ENCODE data around the gene PARK7.

PARK7 gene

DNA sequence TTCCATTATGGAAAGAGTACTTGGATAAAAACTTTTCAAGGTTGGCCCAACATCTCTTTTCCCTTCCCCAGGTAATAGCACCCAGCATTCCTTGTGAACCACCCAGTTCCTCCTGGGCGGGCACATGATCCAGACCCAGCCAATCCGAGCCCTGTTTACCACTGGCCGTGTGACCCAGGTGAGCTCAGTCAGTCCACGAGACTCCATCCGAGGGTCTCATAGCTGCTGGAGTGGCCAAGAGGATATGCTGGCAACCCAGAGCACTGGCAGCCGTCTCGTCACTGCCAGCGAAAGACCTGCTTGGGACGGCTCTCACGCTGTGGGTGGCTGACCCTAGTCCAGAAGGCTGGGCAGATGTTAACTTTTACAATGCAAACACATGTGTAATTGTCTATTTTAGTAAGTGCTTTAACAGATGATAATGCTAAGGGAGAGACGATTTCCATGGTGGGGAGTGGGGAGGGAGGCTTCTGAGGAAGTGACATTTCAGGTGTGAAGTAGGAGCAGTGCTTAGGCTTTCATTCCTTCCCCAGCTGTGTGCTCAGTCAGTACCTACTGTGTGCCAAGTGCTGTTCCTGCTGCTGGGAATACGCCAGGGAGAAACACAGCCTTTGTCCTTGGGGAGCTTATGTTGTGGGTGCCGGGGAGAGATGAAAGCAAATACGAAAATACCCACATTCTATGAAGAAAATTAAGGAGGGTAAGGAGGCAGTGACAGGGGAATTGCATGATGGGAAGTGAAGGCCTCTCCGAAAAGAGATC lies 24.5 kb downstream of the PARK7 start:
- DNase-seq, result no peak

DNA sequence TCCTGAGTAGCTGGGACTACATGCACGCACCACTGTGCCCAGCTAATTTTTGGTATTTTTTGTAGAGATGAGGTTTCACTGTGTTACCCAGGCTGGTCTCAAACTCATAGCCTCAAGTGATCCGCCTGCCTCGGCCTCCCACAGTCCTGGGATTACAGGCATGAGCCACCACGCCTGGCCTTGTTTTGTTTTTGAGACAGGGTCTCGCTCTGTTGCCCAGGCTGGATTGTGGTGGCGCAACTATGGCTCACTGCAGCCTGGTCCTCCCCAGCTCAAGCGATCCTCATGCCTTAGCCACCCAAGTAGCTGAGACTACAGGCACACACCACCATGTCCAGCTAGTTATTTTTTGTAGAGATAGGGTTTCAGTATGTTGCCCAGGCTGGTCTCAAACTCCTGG lies 26.0 kb downstream of the PARK7 start:
- DNase-seq, result no peak

DNA sequence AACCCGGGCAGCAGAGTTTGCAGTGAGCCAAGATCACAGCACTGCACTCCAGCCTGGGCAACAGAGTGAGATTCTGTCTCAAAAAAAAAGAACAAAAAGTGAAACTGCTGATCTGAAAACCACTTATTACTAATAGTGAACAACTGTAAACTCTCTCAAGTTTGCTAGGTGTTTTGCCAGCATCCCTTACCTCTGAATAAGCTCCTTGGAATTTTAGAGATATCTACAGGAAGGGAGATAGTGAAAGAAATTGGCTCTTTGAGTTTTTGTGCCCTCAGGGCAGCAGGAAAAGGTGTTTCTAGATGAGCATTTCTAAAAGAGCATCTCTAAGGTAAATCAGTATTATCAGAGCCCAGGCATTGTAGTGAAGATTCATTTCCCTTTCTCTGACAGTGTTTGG lies 27.1 kb downstream of the PARK7 start:
- no peak for DNase-seq

DNA sequence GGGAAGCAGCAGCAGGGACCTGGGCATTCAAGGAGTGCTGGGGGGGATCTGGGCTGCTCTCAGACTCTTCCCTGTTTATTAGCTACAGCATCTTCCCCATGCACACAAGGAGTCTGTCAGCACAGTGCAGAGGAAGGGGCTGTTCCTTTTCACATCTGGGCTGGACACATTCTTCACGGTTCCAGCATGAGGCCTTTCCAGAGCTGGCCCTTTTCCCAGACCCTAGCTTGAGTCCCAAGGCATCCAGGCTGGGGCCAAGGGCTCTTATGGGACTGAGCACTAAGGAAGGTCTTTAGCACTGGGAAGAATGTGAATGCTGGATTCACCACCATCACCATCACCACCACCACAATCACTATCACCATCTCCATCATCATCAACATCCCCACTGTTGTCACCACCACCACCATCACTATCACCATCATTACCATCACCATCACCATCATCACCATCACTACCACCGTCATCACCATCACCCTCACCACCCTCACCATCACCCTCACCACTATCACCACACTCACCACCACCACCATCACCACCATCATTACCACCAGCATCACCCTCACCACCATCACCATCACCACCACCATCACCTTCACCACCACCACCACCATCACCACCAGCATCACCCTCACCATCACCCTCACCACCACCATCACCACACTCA lies 28.4 kb downstream of the PARK7 start:
- no peak for DNase-seq

DNA sequence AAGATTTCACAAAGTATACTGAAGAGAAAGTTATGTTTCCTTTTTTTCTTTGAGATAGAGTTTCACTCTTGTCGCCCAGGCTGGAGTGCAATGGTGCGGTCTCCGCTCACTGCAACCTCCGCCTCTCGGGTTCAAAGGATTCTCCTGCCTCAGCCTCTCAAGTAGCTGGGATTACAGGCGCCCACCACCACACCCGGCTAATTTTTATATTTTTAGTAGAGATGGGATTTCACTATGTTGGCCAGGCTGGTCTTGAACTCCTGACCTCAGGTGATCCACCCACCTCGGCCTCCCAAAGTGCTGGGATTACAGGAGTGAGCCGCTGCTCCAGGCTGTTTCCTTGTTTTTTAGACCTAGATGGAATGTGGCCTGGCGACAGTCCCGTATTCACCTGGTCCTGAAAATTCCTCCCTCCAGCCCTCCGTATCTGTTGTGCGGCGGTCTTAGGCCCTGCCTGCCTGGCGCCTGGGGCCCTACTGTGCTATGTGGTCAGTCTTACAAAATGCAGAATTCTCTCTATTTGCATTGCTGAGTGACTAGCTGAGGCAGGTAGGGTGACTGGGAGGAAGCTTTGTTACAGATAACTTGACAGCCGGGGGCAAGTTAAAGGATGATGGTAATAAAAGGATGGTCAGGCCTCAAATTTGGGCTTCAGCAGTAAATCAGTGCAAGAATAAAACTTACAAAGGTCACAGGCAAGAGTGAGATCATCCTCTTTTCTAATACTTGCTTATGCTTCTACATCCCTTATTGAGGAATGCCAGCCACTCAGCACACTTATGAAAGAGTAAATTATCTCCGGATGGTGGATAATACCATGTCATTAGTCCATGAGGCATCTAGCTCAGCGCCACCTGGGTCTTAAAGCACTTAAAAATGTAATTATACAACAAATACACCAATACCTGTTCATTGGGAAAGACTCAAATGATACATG lies 30.3 kb downstream of the PARK7 start:
- no peak for DNase-seq

DNA sequence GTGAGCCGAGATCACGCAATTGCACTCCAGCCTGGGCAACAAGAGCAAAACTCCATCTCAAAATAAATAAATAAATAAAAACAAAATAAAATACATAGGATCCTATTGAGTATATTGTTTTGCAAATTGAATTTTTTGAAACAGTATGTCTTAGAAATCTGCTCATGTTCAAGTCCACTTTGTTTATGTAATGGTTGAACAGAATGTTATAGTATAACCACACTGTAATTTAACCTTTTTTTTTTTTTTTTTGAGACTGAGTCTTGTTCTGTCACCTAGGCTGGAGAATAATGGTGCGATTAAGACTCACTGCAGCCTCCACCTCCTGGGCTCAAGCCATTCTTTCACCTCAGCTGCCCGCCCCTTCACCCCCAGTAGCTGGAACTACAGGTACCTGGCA lies 31.4 kb downstream of the PARK7 start:
- DNase-seq, result no peak

DNA sequence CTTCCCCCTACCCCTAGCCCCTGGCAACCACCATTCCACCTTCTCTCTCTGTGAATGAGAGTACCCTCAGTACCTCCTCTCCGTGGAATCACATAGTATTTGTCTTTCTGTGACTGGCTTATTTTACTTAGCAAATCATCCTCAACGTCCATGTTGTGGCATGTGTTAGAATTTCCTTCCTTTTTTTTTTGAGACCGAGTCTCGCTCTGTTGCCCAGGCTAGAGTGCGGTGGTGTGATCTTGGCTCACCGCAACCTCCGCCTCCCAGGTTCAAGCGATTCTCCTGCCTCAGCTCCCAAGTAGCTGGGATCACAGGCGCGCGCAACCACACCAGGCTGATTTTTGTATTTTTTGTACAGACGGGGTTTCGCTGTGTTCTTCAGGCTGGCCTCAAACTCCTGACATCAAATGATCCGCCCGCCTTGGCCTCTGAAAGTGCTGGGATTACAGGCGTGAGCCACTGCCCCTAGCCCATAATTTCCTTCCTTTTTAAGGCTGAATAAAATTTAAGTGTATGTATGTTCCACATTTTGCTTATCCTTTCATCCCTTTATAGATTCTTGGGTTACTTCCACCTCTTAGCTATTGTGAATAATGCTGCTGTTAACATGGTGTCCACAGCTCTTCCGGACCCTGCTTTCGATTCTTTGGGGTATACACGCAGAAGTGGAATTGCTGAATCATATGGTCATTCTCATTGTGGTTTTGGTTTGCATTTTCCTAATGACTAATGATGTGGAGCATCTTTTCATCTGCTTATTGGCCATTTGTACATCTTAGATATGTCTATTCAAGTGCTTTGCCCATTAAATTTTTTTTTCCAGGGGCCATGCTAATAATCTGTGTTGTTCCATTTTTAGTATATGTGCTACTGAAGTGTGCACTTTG lies 32.3 kb downstream of the PARK7 start:
- no peak for DNase-seq

DNA sequence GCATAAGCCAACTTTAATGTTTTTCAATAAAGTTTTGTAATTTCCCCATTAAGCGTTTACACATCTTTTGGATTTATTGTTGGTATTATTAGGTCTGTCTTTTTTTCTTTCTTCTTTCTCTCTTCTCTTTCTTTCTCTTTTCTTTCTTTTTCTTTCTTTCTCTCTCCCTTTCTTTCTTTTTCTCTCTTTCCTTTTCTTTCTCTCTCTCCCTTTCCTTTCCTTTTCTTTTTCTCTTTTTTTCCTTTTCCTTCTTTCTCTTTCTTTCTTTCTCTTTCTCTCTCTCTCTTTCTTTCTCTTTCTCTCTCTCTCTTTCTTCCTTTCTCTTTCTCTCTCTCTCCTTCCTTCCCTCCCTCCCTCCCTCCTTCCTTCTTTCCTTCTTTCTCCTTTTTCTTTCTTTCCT lies 33.3 kb downstream of the PARK7 start:
- no peak for DNase-seq

DNA sequence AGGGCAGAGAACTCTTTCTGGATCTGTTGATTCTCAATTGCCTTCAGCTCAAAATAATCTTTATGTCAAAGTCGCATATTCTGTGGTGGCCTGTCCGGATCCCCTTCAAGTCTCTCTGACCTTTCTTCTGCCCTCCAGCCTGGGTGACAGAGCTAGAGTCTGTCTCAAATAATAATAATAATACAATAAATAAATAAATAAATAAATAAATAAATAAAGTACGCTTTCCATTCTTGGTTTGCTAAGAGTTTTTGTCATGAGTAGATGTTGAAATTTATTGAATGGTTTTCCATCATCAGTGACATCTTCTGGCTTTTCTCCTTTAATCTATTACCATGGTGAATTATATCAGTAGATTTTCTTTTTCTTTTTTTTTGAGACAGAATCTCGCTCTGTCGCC lies 33.9 kb downstream of the PARK7 start:
- no peak for DNase-seq

DNA sequence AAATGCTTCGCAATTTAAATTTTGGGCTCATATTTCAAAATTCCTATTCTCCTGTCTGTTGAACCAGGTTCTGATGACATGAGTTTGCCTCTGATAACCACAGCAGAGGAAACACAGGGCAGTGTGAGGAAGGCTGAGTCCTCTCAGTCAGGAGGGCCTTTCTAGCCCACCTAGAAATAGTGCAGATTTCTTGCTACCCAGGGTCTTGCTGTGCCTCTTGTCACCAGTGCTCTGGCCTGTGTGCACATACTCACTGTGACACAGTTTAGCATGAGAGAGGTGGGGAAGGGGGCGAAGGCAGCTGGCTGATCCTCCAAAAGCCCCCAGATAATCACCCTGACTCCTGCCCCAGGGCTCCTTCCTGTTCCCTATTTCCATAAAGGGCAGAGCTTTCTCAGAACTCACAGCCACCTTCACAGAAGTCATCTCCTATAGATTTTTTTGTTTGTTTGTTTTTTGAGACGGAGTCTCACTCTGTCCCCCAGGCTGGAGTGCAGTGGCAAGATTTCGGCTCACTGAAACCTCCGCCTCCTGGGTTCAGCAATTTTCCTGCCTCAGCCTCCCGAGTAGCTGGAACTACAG lies 40.9 kb downstream of the PARK7 start:
- DNase-seq, result no peak

DNA sequence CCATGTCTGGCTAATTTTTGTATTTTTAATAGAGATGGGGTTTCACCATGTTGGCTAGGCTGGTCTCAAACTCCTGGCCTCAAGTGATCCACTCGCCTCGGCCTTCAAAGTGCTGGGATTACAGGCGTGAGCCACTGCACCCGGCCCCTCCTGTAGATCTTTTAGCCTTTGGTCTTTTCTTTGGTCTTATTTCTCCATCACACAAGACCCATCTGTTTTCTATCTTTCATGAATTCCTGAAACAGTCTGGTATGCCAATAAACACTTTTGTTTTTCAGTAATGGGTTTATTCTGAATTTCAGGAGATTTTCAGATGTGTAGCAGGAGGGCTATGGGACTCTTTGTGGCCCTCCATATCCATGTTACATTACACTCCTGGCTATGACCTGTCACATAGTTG lies 41.4 kb downstream of the PARK7 start:
- no peak for DNase-seq

DNA sequence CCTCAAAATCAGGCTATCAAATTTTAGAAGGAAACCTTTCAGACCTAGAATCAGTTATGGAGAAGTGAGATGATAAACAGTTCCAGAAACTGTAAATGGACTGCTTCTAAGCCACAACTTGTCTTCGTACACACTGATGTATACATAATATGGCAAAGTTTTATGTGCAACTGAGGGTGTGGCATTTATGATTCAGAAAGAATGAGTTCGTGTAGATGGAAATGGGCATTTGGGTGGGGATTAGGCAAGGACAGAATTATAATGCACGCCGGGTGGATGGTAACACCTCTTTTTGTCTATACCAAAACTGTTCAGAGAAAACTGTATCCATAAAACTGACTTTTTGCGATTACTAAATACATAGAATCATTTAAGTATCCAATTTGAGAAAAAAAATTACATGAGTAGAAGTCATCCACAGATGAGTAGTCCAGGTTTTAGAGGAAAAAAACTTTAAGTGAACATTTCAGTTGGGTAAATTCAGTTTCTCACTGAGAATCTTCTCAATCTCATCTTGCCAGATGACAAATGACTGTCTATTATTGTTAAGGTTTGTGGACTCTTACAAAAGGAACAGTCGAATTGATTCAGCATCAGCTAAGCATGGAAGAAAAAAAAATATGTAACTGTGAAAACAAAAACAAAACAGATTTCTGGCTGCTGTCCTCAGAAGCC lies 42.1 kb downstream of the PARK7 start:
- no peak for DNase-seq

DNA sequence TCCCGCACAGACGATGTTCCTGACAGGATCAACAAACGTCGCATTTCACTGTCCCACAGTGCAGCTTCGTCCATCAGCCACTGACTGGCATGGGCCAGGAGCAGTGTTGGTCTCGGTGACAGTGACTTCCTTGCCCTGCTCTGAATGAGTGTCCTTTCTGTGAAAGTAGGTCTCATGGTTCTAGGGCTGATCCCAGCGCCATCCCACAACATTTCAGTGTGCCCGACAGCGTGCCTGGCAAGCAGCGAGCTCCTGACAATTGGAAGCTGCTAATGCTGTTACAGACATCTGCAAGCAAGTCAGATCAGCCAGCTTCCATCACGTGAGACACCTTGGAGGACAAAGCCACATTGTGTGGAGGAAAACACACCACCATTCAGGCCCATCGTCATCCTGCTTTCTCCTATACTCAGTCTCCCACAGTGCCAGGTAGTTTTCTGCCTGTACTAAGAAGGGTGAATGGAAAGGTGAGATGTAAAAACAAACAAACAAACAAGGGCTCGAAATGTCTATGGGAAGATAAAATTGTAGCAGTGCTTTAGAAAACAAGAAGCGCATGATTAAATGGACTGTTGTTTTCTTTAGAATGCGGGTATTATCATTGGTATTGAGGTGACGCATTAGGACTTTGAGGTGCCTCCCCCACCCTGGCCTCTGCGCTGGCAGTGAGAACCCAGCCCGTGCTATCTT lies 42.7 kb downstream of the PARK7 start:
- DNase-seq, result no peak

DNA sequence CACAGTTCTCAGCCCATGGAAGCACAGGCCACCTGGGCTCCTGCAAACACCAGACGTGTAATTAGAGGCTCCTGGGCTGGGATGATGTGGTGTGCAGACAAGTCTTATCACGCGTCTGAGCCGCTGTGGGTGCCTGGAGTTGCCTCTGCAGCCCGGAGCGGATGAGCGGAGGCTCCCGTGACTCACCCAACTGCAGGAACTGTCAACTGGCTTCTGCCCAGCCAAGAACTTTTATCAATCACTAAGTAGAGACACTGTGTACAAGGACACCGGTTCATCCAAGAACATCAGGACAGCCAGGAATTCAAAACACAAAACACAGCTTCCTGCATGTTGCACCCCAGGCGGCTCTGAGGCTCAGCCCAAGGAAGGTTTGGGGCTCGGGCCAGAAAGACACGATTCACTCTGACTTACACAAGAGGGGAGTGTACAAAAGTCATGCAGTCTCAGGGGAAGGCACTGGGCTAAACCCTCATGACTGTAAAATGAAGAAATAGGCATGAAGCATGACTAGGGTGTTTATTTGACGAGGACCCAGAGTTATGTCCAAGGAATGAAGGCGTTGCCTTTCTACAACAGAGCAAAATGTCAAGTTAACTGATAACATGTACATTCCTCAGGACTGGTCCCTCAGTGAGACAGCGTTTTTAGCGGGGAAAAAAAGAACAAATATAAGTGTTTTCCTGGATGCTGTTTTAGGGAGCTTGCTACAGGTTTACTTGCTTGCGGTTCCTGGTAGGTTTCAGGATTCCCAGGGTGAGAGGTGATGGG lies 43.5 kb downstream of the PARK7 start:
- no peak for DNase-seq

DNA sequence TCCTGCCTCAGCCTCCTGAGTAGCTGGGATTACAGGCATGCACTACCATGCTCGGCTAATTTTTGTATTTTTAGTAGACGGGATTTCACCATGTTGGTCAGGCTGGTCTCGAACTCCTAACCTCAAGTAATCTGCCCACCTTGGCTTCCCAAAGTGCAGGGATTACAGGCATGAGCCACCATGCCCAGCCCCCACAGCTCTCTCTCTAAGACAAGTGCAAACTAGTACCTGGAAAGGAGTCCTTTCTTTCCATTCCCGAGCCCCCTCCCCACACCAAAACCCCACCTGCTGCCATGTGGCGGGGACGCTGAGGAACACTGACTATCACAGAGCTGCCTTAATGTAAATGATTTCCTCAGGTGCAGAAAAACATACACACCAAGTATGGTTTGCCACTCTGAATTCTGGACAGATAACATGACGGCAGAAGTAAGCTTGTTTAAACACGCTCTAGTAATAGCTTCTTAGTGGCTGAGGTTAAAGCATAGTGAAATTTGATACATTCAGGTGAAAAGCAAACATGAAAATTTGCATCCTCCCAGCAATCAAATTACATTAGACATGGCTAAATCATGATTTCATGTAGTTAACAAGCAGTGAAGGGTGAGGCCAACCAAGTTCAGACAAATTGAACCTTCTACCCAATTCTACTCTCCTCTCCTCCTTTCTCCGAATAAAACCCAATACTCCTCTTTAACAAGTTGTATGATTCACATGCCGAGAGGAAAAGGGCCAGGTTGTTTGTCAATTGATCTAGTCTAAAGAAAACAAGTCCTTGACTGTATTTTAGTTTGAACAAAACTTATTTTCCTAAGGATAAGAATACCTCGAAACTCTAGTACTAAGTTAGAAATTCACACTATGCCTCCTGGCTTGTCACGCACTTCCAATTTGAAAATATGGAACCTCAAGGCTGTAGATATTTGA lies 44.8 kb downstream of the PARK7 start:
- DNase-seq, result peak; percentile 60

DNA sequence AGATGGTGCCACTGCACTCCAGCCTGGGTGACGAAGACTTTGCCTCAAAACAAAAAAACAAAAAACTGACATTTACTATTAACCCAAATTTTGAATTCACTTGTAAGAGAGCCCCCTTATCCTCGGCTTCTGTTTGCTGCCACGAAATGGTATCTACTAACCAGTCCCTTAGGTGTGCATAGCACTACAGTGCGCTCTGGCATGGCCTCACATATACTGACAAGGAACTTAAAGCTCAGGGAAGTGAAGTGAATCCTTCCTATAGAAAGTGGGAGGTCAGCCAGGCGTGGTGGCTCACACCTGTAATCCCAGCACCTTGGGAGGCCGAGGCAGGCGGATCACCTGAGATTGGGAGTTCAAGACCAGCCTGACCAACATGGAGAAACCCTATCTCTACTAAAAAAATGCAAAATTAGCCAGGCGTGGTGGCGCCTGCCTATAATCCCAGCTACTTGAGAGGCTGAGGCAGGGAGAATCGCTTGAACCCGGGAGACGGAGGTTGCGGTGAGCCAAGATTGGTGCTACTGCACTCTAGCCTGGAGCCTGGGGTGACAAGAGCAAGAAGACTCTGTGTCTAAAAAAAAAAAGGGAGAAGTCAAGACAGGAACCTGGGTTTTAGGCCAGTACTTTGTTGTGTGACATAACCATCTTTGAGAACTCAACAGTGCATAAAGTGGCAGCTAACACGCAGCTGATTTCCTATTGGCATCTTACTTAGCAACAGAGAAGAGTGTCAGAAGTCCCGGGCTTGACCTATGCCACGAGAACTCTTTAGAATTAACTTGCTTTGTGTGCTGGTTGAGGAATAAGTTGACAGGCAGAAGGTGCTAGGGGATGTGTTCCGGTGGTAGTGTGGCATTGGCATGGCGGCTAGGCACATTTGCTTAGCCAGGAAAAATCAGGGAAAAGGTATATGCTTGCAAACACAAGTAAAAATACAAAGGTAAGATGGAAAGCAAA lies 47.8 kb downstream of the PARK7 start:
- no peak for DNase-seq

DNA sequence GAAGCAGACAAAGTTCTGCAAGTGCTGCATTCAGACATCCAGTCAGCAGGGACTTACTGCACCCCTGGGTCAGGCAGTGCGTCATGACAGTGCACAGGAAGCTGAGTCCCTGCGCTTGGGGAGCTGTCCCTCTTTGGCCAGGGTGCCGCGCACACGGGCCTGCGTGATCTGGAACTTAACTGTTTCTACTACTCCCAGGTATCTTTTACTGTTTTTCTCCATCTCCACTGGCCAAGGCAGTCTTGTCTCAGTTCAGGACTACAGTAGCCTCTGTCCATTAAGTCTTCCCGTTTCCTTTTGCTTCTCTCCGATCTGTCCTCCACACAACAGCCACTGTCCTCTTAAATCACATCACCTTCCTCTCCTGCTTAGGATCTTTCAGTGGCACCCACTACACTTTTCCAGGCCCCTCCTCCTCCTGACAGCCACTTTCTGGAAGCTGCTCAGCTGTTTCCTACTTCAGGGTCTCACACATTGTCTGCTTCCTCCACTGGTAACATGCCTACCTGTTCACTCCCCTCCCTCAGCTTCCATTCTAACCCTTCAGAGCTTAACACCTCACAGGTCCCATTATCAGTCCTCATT lies 48.7 kb downstream of the PARK7 start:
- DNase-seq, result no peak

Data from NCI-H1048 (cell line).